HG02678 (cell line): ENCODE data around the gene ESR1.
"Not testable (repeated sequence)": the region's sequence is repeated elsewhere in the genome, so short reads cannot be mapped to it uniquely, and the experiment has no call there.

ENCODE experiments used
- ATAC-seq: cut with Tn5 transposase; IDR thresholded peaks from one replicate; pipeline ENCODE4 v1.9.1; 2021; ENCODE audit warnings: mild to moderate bottlenecking, moderate library complexity; ENCODE audit not compliant: unreplicated experiment

The ESR1 gene

DNA sequence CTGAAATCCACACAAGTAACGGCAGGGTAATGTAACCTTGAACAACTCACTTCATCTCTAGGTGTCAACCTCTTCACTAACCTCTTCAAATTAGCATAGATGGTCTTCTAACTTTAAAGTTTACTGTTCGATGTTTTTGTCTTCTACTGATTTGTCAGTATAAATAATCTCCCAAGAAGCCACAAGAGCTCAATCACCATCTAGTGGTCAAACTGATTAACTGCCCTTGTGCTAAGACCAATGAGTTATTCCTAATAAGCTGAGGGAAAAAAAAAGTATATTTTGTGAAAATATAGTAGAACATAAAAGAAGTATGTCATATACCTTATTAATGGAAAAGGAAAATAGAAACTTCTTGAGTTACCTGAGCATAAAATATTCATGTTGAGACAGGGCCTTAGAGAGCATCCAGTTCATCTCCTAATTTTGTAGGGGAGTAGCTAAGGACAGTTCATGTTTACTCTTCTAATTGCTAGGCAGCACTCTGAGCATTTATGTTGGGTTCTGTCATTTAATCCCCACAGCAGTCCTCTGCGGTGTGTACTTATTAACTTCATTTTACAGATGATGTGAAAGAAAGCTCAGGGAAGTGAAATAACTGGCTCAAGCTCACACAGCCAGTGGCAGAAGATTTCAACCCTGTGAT, 317.1 kb downstream of the ESR1 start:
- ATAC-seq: no peak

DNA sequence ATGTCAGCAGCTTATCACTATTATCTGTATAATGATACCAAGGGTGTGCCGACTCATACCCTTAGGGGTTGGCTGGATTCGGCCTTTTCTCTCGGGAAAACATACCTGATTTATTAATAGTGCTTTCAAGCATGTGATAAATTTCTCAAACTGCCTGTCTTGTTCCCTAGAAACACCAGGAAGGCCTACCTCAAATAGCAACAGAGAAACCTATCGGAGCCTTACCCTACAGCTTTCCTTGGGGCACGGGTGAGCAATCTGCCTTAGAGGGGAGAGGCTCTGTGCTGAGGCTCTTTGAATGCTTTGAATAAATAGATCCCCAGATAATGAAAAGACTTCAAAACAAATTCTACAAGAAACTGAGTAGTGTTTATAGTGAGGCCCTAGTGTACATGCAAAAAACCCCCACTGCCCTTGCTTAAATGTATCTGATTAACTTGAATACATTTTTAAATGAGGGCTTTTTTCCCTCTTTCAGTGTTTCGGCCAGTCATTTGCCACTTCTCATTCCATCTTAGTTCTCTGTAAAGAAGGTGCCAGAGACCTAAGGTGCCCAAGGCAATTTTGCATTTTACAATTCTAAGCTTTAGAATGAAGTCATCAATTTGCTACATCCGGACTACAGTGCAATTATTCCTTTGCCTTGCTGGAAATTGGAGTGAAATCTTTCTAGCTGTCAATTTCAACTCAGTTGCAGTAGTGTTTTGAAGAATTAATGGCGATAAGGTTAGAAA, 320.1 kb downstream of the ESR1 start:
- ATAC-seq: no peak

DNA sequence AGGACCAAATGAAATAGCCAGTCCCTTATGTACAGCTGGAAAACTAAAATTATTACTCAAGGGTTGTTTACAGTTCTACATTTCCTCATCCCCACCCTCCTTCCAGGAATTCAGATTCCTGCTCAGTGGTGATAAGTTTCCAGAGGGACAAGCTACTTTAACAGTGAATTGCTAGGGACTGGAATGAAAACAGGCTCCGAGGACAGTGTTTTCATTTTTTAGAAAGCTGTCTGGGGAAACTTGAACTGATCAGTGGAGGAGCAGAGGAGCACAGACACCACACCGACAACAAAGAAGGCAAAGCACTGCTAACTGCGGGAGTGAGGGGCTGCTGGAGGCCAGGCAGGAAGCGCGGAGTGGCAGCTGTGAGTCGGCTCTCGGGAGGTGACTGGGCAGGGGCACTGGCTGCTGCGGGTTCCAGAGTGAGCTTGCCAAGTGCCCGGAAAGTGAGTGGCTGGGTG, 322.2 kb downstream of the ESR1 start:
- ATAC-seq: no peak

DNA sequence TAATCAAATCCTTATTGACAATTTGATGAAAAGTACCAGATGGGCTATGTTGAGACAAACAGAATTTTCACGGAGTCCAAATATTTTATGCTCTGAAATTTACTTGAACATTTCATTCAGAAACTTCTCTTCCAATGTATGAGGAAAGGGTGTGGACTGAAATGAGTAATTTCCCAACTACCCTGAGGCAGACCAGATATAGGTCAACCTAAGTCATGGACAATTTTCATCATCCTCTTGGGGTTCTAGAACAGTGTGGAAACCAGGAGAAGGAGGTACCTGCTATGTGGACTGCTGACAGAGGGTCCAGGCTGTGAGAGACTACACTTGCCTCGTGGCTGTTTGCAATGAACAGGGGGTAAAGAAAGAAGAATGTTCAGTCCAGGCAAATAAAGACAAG, 323.0 kb downstream of the ESR1 start:
- ATAC-seq: no peak

DNA sequence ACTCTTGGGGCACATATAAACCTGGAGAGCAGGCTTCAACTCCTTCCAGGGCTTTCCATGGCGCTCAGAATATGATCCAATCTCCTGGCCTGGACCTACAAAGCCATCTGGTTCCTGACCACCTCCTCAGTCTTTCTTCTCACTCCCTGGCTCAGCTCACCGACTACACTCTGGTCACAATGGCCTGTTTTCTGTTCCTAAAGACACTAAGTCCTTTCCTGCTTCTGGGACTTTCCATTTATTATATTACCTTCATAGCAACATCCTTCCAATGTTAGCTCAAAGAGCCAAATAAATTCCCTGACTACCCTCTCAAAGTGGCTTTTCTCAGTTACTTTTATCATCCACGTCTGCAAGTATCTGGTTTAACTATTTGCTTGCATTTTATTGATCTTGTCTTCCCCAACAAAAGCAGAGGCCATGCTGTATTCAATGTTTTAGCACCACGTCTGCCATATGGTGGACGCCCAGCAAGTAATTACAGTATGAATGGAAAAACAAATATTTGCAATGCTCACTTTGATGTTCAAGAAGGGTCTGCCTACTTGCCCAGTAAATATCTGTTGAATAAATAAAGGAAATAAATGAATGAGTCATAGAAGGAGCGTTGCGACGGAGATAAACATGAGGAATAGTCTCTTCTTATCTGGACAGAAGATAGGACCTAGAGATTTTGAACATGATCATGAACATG, 328.4 kb downstream of the ESR1 start:
- ATAC-seq: no peak

GRCh38 chr6:152136449-152136825, 329.0 kb downstream of the ESR1 start:
- ATAC-seq: no peak

- ATAC-seq: not testable (repeated sequence)
Measured at GRCh38 chr6:152138344-152138743, 330.9 kb downstream of the ESR1 start.

GRCh38 chr6:152142105-152142504, 334.6 kb downstream of the ESR1 start:
- no peak for ATAC-seq

- ATAC-seq: no peak
Measured at GRCh38 chr6:152143359-152143758, 335.9 kb downstream of the ESR1 start.

GRCh38 chr6:152146385-152146784, 338.9 kb downstream of the ESR1 start:
- no peak for ATAC-seq

DNA sequence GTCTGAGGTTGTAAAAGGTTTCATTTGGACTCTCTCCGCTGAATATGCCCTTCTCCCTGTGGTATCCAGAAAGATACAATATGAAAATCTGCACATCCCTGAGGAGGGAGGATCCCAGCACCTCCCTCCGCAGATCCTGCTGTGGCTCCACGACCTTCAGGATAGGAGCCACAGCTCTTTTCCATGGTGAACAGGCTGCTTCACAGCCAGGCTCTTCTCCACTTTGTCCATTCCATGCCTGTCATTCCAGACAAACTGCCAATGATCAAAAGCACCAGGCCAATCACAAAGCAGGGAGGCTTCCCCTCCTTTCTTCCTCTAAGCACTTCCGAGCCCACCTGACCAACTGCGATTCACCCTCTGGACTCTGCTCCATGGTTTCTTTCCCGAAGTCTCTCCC, 339.8 kb downstream of the ESR1 start:
- ATAC-seq: no peak

DNA sequence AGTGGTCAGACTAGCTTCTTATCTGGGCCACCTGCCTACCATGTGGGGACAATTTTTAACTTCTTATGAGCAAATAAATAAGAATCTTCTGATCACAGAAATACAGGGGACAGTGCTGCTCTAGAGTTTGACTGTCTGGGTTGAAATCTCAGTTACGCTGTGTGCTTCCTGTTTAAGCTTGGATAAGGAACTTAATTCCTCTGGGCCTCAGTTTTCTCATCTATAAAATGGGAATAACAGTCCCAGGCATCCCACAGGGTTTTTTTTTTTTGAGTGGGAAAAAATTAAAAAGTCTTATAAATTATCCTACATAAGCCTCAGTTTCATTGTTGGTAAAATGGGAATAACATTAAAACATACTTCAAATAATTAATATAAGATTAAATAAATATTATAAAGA, 340.9 kb downstream of the ESR1 start:
- ATAC-seq: no peak

GRCh38 chr6:152150196-152150595, 342.7 kb downstream of the ESR1 start:
- ATAC-seq: no peak

GRCh38 chr6:152151920-152152319, 344.4 kb downstream of the ESR1 start:
- ATAC-seq: no peak

GRCh38 chr6:152154559-152155356, 347.3 kb downstream of the ESR1 start:
- ATAC-seq: no peak

- ATAC-seq: no peak
Measured at GRCh38 chr6:152155792-152156191, 348.3 kb downstream of the ESR1 start.

GRCh38 chr6:152160346-152160745, 352.9 kb downstream of the ESR1 start:
- ATAC-seq: peak; percentile 97

- ATAC-seq: peak; percentile 50
Measured at GRCh38 chr6:152161501-152161900, 354.0 kb downstream of the ESR1 start.

DNA sequence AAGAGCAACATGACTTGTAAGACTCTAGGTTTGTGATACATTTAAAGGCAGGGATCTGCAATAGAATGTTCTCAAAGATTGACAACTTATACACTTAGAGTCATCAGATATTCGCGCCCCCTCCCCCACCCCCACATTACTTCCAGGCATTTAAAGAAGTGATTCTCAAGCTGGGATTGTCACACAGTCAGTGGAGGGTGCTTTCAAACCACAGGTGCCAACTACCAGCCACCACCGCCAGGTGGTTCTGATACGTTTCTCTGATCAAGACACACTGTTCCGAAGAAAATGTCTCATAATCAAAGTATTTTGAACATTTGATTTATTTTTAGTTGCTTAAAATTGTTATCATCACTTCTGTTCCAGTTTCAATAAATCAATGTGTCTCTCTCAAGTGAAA, 357.5 kb downstream of the ESR1 start:
- ATAC-seq: no peak

DNA sequence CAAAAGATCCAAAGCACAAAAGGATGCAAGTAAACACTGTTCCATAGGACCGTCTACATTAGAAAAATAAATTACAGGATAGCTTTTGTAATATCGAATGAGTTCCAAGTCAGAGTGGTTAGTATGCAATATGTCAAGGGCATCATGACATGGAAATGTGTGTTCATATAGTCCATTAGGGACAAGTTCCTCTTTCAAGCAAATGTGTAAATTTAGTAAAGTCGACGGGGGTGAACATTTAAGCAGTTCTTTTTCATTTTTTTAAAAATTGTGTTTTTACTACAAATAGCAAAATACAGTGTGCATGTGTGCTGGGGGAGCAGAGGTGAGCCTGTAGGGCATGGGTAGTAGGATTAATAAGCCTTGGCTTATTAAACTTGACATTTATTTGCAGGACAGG, 359.0 kb downstream of the ESR1 start:
- ATAC-seq: no peak

DNA sequence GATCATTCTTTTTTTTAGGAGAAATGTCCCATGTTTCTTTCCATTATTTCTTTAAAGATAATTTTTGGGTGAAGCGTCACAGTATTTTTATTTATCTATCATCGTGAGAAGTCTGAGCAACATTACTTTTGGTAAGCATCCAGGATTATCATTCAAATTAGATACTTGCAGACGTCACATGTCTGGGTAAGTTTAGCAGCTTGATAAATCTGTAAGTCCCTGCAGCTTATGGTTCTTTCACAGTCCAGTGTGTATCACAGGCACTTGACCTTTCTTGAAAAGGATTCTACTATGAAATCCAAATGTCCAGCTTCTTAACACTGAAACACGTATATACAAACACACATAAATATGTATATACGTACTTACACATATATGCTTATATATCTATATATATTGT, 359.4 kb downstream of the ESR1 start:
- ATAC-seq: no peak
